AG10803 (cell line): ENCODE measurements around the gene ADAMTSL3.
"Not testable (repeated sequence)": the region's sequence is repeated elsewhere in the genome, so short reads cannot be mapped to it uniquely, and the experiment has no call there.

Source experiments
- DNase-seq: peaks from one replicate; pipeline ENCODE4 v3.0.0; 2010; ENCODE audit warnings: low read depth
- H3K4me3 ChIP-seq: 2 replicates; pipeline ENCODE4 v1.5.1; 2011; ENCODE audit warnings: mild to moderate bottlenecking, low read length, control low read depth
- CTCF ChIP-seq: conservative IDR thresholded peaks from 2 replicates; pipeline ENCODE4 v1.5.1; 2011; ENCODE audit warnings: mild to moderate bottlenecking, low read length, control low read depth, inconsistent platforms

The ADAMTSL3 gene

GRCh38 chr15:84033793-84034553, 380.1 kb downstream of the ADAMTSL3 start:
- TF ChIP-seq CTCF: no peak
- DNase-seq: no peak
- H3K4me3 ChIP-seq: no peak overlapping the region

GRCh38 chr15:84034578-84035398, 380.9 kb downstream of the ADAMTSL3 start:
- no peak overlapping the region for H3K4me3 ChIP-seq
- no peak for DNase-seq
- peak; percentile 32 for TF ChIP-seq CTCF

- peak; percentile 59 for TF ChIP-seq CTCF
- DNase-seq: peak; percentile 31
Observed at GRCh38 chr15:84035399-84035766, 381.5 kb downstream of the ADAMTSL3 start.

GRCh38 chr15:84037301-84037700, 383.4 kb downstream of the ADAMTSL3 start:
- no peak for TF ChIP-seq CTCF
- DNase-seq: no peak
- no peak overlapping the region for H3K4me3 ChIP-seq

More at GRCh38 chr15:84035399-84035766, 381.5 kb downstream of the ADAMTSL3 start:
- no peak overlapping the region for H3K4me3 ChIP-seq

GRCh38 chr15:84042434-84043056, 388.6 kb downstream of the ADAMTSL3 start:
- not testable (repeated sequence) for DNase-seq, H3K4me3 ChIP-seq

GRCh38 chr15:84046064-84046637, 392.2 kb downstream of the ADAMTSL3 start:
- no peak overlapping the region for H3K4me3 ChIP-seq
- no peak for DNase-seq
- no peak for TF ChIP-seq CTCF

GRCh38 chr15:84049480-84049879, 395.6 kb downstream of the ADAMTSL3 start:
- not testable (repeated sequence) for H3K4me3 ChIP-seq, DNase-seq
